Measurements from ENCODE around the gene SNX25. TPM values are rescaled to one million over a fixed set of nuclear protein-coding genes. Genes with fewer than 3 reads are reported as not detected.

Gene SNX25
- total and polyA plus RNA-seq, 2 experiments from 2014 or later = 6.9 to 25.0 TPM

GRCh38 chr4:185307136-185307950 lies 97.9 kb downstream of the SNX25 start (continued):
- TF ChIP-seq ZNF114 (CRISPR knock-in tag; IDR thresholded peaks at IDR 0.05) (no peak), JUNB (IDR thresholded peaks at IDR 0.05; ENCODE audit: unreplicated experiment) (no peak), NANOG (IDR thresholded peaks at IDR 0.05; ENCODE audit: borderline replicate concordance) (no peak), CREB1 (CRISPR knock-in tag; IDR thresholded peaks at IDR 0.05; ENCODE audit: low read depth) (no peak), EZH2phosphoT487 (IDR thresholded peaks at IDR 0.05; ENCODE audit: unreplicated experiment) (no peak)
- TF ChIP-seq, protein P1, sequence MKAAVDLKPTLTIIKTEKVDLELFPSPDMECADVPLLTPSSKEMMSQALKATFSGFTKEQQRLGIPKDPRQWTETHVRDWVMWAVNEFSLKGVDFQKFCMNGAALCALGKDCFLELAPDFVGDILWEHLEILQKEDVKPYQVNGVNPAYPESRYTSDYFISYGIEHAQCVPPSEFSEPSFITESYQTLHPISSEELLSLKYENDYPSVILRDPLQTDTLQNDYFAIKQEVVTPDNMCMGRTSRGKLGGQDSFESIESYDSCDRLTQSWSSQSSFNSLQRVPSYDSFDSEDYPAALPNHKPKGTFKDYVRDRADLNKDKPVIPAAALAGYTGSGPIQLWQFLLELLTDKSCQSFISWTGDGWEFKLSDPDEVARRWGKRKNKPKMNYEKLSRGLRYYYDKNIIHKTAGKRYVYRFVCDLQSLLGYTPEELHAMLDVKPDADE (IDR thresholded peaks at IDR 0.05) = no peak

DNA sequence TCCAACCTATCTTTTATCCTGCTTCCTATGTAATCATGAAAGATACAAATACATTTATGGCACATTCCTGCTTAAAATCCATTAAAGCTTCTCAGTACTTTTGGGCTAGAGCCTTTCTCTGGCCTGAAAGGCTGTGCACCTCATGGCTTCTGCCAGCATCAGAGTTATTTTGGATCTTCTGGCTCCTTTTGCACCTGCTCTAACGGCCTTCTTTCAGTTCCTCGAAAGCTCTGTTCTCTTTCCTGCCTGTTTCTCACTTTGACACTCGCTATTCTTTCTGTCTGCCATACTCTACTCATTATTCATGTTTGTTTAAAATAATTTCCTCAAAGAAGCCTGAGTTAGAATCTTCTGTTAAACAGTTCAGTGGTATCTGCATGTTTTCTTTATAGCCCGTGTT lies 100.4 kb downstream of the SNX25 start:
- H4K20me1 ChIP-seq (replicated peaks; ENCODE audit: insufficient read depth) = no peaks in the 10 kb centered on the region
- H2AFZ ChIP-seq = no peak overlapping the region
- Mint-ChIP-seq H3K27ac (no peak overlapping the region), H3K4me3 (no peak overlapping the region), H3K27me3 (ENCODE audit: insufficient read depth, low read depth, poor library complexity) (peaks cover 2% of the 10 kb centered on the region), H3K4me1 (peaks cover 31% of the 10 kb centered on the region), H3K36me3 (ENCODE audit: low read depth) (peaks cover 11% of the 10 kb centered on the region), H3K9me3 (no peaks in the 10 kb centered on the region)
- no peak overlapping the region for H3K4me2 ChIP-seq
- peaks cover 23% of the 10 kb centered on the region for H3K4me1 ChIP-seq (ENCODE audit: insufficient read depth)
- 0 out of 2 replicates have a peak, but pooled peaks cover 2% of the 10 kb centered on the region for H3F3A ChIP-seq (replicated peaks; ENCODE audit: low read depth)
- no peaks in the 10 kb centered on the region for H3K79me2 ChIP-seq (replicated peaks; ENCODE audit: insufficient read depth)
- DNase-seq (ENCODE audit: low spot score) = no peak
- no peak overlapping the region for H3K4me3 ChIP-seq
- no peaks in the 10 kb centered on the region for H3K9me2 ChIP-seq (ENCODE audit: insufficient read depth)
- H3K27me3 ChIP-seq (ENCODE audit: insufficient read depth) = no peaks in the 10 kb centered on the region
- H3K27ac ChIP-seq (ENCODE audit: low read depth) = no peak overlapping the region
- H3K36me3 ChIP-seq (ENCODE audit: insufficient read depth) = no peaks in the 10 kb centered on the region
- ATAC-seq = no peak
- TF ChIP-seq REST (IDR thresholded peaks at IDR 0.05; ENCODE audit: unreplicated experiment) (no peak), ZNF331 (CRISPR knock-in tag; IDR thresholded peaks at IDR 0.05; ENCODE audit: low read depth) (no peak), NANOG (IDR thresholded peaks at IDR 0.05; ENCODE audit: borderline replicate concordance) (no peak), POLR2AphosphoS5 (IDR thresholded peaks at IDR 0.05; ENCODE audit: low read depth) (no peak), EZH2 (IDR thresholded peaks at IDR 0.05; ENCODE audit: low read depth, unreplicated experiment) (no peak)
- TF ChIP-seq, protein P1 (IDR thresholded peaks at IDR 0.05) = no peak
- TF ChIP-seq, protein P2, sequence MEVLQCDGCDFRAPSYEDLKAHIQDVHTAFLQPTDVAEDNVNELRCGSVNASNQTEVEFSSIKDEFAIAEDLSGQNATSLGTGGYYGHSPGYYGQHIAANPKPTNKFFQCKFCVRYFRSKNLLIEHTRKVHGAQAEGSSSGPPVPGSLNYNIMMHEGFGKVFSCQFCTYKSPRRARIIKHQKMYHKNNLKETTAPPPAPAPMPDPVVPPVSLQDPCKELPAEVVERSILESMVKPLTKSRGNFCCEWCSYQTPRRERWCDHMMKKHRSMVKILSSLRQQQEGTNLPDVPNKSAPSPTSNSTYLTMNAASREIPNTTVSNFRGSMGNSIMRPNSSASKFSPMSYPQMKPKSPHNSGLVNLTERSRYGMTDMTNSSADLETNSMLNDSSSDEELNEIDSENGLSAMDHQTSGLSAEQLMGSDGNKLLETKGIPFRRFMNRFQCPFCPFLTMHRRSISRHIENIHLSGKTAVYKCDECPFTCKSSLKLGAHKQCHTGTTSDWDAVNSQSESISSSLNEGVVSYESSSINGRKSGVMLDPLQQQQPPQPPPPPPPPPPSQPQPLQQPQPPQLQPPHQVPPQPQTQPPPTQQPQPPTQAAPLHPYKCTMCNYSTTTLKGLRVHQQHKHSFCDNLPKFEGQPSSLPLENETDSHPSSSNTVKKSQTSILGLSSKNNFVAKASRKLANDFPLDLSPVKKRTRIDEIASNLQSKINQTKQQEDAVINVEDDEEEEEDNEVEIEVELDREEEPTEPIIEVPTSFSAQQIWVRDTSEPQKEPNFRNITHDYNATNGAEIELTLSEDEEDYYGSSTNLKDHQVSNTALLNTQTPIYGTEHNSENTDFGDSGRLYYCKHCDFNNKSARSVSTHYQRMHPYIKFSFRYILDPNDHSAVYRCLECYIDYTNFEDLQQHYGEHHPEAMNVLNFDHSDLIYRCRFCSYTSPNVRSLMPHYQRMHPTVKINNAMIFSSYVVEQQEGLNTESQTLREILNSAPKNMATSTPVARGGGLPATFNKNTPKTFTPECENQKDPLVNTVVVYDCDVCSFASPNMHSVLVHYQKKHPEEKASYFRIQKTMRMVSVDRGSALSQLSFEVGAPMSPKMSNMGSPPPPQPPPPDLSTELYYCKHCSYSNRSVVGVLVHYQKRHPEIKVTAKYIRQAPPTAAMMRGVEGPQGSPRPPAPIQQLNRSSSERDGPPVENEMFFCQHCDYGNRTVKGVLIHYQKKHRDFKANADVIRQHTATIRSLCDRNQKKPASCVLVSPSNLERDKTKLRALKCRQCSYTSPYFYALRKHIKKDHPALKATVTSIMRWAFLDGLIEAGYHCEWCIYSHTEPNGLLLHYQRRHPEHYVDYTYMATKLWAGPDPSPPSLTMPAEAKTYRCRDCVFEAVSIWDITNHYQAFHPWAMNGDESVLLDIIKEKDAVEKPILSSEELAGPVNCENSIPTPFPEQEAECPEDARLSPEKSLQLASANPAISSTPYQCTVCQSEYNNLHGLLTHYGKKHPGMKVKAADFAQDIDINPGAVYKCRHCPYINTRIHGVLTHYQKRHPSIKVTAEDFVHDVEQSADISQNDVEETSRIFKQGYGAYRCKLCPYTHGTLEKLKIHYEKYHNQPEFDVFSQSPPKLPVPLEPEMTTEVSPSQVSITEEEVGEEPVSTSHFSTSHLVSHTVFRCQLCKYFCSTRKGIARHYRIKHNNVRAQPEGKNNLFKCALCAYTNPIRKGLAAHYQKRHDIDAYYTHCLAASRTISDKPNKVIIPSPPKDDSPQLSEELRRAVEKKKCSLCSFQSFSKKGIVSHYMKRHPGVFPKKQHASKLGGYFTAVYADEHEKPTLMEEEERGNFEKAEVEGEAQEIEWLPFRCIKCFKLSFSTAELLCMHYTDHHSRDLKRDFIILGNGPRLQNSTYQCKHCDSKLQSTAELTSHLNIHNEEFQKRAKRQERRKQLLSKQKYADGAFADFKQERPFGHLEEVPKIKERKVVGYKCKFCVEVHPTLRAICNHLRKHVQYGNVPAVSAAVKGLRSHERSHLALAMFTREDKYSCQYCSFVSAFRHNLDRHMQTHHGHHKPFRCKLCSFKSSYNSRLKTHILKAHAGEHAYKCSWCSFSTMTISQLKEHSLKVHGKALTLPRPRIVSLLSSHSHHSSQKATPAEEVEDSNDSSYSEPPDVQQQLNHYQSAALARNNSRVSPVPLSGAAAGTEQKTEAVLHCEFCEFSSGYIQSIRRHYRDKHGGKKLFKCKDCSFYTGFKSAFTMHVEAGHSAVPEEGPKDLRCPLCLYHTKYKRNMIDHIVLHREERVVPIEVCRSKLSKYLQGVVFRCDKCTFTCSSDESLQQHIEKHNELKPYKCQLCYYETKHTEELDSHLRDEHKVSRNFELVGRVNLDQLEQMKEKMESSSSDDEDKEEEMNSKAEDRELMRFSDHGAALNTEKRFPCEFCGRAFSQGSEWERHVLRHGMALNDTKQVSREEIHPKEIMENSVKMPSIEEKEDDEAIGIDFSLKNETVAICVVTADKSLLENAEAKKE (CRISPR knock-in tag; IDR thresholded peaks at IDR 0.05) = no peak

Measured in GM23338 (cell line).